ENCODE measurements around the gene AGPAT4. TPM values are rescaled to one million over a fixed set of nuclear protein-coding genes. Genes with fewer than 3 reads are reported as not detected.
"Not testable (repeated sequence)": the region's sequence is repeated elsewhere in the genome, so short reads cannot be mapped to it uniquely, and the experiment has no call there.

The AGPAT4 gene
- total RNA-seq, 4 donors from 2014 or later = 0.53 to 11.6 (median 3.3) TPM

GRCh38 chr6:161313940-161314509, 40.2 kb upstream of the AGPAT4 start:
- Histone ChIP-seq H3K27me3 (no peaks in the 10 kb centered on the region), H3K9me3 (no peaks in the 10 kb centered on the region), H3K4me1 (no peaks in the 10 kb centered on the region), H3K4me3 (no peak overlapping the region), H3K36me3 (no peaks in the 10 kb centered on the region), H3K27ac (no peak overlapping the region)
- no peak for DNase-seq
- TF ChIP-seq CTCF (IDR thresholded peaks at IDR 0.05) (no peak), POLR2A (IDR thresholded peaks at IDR 0.05) (no peak)

GRCh38 chr6:161313475-161313874, 39.6 kb upstream of the AGPAT4 start:
- not testable (repeated sequence) for H3K27me3 ChIP-seq, H3K9me3 ChIP-seq, H3K4me3 ChIP-seq, H3K27ac ChIP-seq, DNase-seq, H3K36me3 ChIP-seq, H3K4me1 ChIP-seq

GRCh38 chr6:161309774-161310173, 35.9 kb upstream of the AGPAT4 start:
- not testable (repeated sequence) for DNase-seq, H3K4me3 ChIP-seq, H3K36me3 ChIP-seq, H3K9me3 ChIP-seq, H3K4me1 ChIP-seq, H3K27me3 ChIP-seq, H3K27ac ChIP-seq

GRCh38 chr6:161308075-161308655, 34.3 kb upstream of the AGPAT4 start:
- Histone ChIP-seq H3K9me3 (no peaks in the 10 kb centered on the region), H3K27me3 (no peaks in the 10 kb centered on the region), H3K4me3 (no peak overlapping the region), H3K27ac (no peak overlapping the region), H3K4me1 (no peaks in the 10 kb centered on the region), H3K36me3 (no peaks in the 10 kb centered on the region)
- no peak for DNase-seq
- TF ChIP-seq CTCF (IDR thresholded peaks at IDR 0.05) = no peak
- no peak for TF ChIP-seq POLR2A (IDR thresholded peaks at IDR 0.05)

GRCh38 chr6:161305860-161306259, 32.0 kb upstream of the AGPAT4 start:
- H3K4me3 ChIP-seq = no peak overlapping the region
- no peak overlapping the region for H3K27ac ChIP-seq
- no peaks in the 10 kb centered on the region for H3K4me1 ChIP-seq
- H3K27me3 ChIP-seq = no peaks in the 10 kb centered on the region
- no peak for DNase-seq
- H3K9me3 ChIP-seq = no peaks in the 10 kb centered on the region
- H3K36me3 ChIP-seq = no peaks in the 10 kb centered on the region
- TF ChIP-seq POLR2A (IDR thresholded peaks at IDR 0.05) (no peak), CTCF (IDR thresholded peaks at IDR 0.05) (no peak)

GRCh38 chr6:161303628-161304340, 29.9 kb upstream of the AGPAT4 start:
- no peaks in the 10 kb centered on the region for H3K4me1 ChIP-seq
- DNase-seq = no peak
- no peaks in the 10 kb centered on the region for H3K9me3 ChIP-seq
- H3K36me3 ChIP-seq = no peaks in the 10 kb centered on the region
- H3K4me3 ChIP-seq = no peak overlapping the region
- H3K27me3 ChIP-seq = no peaks in the 10 kb centered on the region
- TF ChIP-seq POLR2A (IDR thresholded peaks at IDR 0.05) (no peak), CTCF (IDR thresholded peaks at IDR 0.05) (no peak)
- H3K27ac ChIP-seq = no peak overlapping the region
